Fibroblast of peridontal ligament (primary cell): ENCODE data around the gene HSD17B13.

Experiments used
- DNase-seq: peaks from one replicate; pipeline ENCODE4 v3.0.0-alpha.2; 2010; ENCODE audit errors: extremely low read depth

The HSD17B13 gene

DNA sequence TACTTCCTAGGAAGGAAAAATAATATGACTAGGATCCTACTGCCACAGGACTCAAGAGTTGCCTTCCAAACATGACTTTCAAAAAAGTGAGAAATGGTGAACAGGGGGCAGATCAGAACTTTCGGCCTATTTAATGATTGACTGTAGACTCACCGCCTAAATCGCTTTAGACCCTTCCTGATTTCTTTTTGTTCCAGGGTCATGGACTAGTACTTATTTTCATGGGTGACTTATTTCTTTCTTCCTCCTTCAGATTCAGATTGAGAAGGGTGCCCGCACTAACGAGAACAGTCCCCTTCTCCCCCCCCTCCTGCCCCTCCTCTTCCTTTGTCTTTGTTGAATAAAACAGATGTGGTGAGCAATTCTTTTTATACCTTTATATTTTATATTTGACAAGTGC lies 54.3 kb downstream of the HSD17B13 start:
- no peak for DNase-seq

DNA sequence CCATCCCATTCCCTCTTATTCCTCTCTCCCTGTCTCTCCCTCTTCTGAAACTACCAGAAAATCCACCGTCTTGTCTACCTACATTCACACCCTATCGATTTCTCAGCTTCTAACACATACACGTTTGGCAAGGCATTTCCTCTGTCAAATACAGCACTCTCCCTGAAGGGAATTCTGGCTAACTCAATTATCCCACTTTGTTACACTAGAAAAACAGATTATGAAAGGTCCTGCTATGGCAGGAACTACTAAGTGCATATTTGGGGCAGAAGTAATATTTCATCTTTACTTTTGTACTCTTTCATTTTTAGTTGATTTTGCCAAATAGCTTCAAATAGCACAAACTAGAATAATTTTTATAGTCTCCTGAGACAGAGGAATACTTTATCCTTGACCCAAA lies 55.7 kb downstream of the HSD17B13 start:
- no peak for DNase-seq

DNA sequence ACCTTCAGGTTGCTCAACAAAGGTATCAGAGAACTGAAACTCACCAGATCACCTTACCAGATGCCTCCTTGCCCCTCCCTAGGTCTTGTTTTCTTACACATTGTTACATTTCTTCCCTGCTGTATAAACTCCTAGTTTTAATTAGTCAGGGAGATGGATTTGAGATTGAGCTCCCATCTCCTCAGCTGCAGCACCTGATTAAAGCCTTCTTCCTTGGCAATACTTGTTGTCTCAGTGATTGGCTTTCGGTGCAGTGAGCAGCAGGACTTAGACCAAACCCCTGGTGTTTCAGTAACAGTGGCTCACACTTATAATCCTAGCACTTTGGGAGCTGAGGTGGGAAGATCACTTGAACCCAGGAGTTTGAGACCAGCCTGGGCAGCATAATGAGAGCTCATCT lies 59.8 kb downstream of the HSD17B13 start:
- no peak for DNase-seq

DNA sequence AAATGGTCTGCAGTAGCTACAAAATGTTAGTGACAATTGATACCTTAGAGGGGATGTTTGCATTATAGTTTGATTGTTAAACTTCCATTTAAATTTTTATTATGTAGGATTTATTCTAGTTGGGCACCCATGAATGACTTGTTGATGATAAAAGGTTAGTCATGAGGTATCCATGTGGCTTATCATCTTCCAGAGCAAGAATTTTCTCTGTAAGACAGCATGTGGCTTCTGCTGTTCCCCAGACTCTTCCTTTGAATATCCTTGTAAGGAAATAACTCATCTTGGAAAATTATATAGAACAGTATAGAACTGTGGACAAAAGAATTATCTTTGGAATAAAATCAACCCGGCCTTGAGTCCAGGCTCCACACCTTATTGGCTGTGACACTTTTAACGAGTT lies 62.2 kb downstream of the HSD17B13 start:
- no peak for DNase-seq

DNA sequence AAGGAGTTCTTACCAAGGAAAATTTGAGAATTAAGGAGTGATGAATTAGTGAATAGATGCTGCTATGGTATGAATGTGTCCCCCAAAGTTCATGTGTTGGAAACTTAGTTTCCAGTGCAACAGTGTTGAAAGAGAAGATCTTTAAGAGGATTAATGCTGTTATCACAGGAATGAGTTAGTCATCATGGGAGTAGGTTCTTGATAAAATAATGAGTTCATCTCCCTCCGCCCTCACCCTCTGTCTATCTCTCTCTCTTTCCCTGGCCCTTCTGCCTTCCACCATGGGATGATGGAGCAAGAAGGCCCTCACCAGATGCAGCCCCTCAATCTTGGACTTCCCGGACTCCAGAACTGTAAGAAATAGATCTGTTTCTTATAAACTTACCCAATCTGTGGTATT lies 64.0 kb downstream of the HSD17B13 start:
- no peak for DNase-seq

DNA sequence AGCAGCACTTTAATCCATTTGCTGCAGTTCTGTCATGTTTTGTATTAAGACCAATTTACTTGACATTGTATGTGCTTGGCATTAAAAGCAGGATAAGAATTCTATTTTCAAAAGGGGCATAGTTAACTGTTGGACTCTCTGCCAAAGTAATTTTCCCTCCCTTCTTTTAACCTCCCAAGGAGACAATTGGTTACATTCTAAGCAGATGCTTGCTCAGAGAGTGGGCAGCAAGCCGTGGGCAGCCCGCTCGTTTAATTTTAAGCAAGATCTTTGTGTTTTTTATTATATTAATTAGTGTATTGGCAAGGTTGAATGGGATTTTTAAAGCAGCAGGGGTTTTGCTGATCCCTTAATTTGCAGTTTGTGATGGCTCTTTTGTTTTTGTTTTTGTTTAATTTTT lies 65.2 kb downstream of the HSD17B13 start:
- no peak for DNase-seq

DNA sequence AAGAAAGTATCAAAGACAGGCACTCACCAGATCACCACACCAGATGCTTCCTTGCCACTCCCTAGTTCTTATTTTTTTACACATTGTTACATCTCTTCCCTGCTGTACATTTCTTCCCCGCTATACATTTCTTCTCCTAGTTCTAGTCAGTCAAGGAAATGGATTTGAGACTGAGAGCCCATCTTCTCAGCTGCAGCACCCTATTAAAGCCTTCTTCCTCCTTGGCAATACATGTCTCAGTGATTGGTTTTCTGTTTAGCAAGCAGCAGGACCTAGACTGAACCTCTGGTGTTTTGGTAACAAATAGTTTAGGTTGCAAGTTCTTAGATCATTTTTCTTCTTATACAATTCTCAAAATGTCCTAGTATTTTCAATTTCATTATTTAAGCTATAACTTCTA lies 66.9 kb downstream of the HSD17B13 start:
- no peak for DNase-seq
